ENCODE measurements around the gene MEIOB.

The MEIOB gene

DNA sequence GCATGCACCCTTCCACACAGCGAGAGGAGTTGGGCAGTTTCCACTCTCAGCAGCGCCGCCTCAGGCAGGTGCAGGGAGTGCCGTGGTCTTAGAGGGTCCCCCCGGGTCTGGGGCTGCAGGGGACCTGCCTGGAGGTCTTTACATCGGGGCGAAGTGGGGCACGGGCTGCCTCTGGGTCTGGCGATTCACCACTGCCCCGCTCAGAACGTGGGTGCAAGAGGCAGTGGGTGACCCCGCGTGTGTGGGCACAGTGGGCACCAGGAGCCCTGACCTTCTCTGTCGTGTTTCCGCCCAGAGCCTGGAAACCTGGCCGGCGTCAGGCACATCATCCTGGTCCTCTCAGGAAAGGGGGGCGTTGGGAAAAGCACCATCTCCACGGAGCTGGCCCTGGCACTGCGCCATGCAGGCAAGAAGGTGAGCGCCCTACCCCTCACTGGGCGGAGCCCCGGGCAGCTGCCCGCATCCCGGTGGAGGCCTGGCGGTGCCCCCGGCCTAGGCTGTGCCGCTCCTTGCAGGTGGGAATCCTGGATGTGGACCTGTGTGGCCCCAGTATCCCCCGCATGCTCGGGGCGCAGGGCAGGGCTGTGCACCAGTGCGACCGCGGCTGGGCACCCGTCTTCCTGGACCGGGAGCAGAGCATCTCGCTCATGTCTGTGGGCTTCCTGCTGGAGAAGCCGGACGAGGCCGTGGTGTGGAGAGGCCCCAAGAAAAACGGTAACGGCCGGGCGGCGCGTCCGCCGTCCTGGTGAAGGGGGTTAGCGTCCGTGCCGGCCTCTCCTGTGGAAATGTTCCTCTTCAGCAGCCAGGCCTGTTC, 85.5 kb downstream of the MEIOB start:
- DNase-seq (ENCODE audit: insufficient read length, low spot score) (no peak), FAIRE-seq (no peak)
- no peak for TF ChIP-seq POU2F2 (IDR thresholded peaks at IDR 0.05; ENCODE audit: low read depth, low read length)
- TF ChIP-seq PAX5 (IDR thresholded peaks at IDR 0.05; ENCODE audit: insufficient read depth, low read length, severe bottlenecking): no peak
- no peak for TF ChIP-seq SPI1 (IDR thresholded peaks at IDR 0.05; ENCODE audit: low read depth, low read length)
- TF ChIP-seq POLR2A (IDR thresholded peaks at IDR 0.05; ENCODE audit: low read depth, low read length): no peak
- no peak for TF ChIP-seq POLR2AphosphoS5 (IDR thresholded peaks at IDR 0.05; ENCODE audit: low read depth, low read length)
- TF ChIP-seq TAF1 (IDR thresholded peaks at IDR 0.05; ENCODE audit: low read depth, low read length): no peak

DNA sequence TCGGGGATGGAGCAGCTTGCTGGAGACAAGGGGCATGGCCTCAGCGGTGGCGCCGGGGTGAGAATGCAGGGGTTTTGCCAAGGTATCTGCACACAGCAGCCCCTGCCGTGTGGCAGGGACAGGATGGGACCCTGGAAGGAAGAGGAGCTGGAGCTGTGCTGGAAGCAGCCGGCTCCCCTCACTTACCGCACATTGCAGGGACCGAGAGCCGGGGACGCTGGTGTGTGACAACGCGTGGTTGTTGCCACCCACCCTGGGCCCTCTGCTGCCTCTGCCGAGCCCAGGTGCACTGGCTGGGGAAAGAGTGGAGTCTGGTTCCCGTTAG, 86.2 kb downstream of the MEIOB start:
- DNase-seq (ENCODE audit: insufficient read length, low spot score) (no peak), FAIRE-seq (no peak)
- TF ChIP-seq PAX5 (IDR thresholded peaks at IDR 0.05; ENCODE audit: insufficient read depth, low read length, severe bottlenecking): no peak

DNA sequence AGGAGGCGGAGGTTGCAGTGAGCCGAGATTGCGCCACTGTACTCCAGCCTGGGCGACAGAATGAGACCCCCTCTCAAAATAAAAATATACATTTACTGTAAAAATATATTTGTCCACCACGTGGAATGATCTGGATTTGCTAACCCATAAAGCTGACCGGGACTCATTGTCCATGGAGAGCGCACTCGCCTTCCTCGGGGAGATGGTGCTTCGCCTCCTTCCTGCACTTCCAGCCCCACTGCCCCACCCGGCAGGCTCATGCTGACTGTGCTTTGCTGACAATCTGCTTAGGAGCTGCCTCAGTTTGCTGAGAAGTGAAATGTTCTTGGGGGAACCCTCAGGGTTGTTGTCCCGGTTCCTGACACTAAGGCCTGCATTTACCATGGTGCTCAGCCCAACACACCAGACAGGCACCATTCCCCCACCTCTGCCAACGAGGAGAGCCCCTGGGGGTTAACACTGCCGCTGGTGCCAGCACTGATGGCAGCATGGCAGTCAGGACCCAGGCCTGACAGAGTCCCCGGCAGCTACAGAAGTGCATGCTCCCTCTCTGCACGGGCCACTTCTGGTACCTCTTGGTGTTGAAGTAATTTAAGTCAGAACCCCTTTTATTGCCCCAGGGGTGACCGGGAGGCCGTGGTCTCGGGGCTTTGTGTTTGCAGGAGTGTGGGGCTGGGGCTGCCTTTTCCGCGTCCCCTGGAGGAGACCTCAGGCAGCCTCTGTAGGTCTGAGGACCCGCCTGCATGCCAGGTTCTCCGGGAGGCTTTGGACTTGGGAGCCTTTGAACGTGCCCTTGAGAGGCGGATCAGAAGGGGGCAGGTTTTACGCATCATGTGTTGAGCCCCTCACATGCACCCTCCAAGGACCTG, 86.8 kb downstream of the MEIOB start:
- TF ChIP-seq PAX5 (IDR thresholded peaks at IDR 0.05; ENCODE audit: insufficient read depth, low read length, severe bottlenecking) (no peak), SPI1 (IDR thresholded peaks at IDR 0.05; ENCODE audit: low read depth, low read length) (no peak), POU2F2 (IDR thresholded peaks at IDR 0.05; ENCODE audit: low read depth, low read length) (no peak), POLR2A (IDR thresholded peaks at IDR 0.05; ENCODE audit: low read depth, low read length) (no peak), POLR2AphosphoS5 (IDR thresholded peaks at IDR 0.05; ENCODE audit: low read depth, low read length) (no peak), TAF1 (IDR thresholded peaks at IDR 0.05; ENCODE audit: low read depth, low read length) (no peak)
- DNase-seq (ENCODE audit: insufficient read length, low spot score) (no peak), FAIRE-seq (no peak)
